Gastroesophageal sphincter (tissue), 3 donors: ENCODE measurements around the gene THSD4.

Experiments
- CTCF ChIP-seq, 4 experiments: fragments of 200-600 bp in 2 of 4; fragments of 450-650 bp in 2 of 4; sonication (generic) in 1 of 4; IDR thresholded peaks; one replicate each; pipeline ENCODE4 v1.5.1; 2017 to 2019; ENCODE audit warnings: antibody characterized with exemption in 4 of 4, mild to moderate bottlenecking in 2 of 4, moderate library complexity in 2 of 4
- POLR2A ChIP-seq, 2 donors: fragments of 450-650 bp; IDR thresholded peaks; one replicate each; pipeline ENCODE4 v1.6.1; 2017; ENCODE audit warnings: antibody characterized with exemption in 2 of 2, mild to moderate bottlenecking in 2 of 2, moderate library complexity in 1 of 2
- POLR2AphosphoS5 ChIP-seq: sonication (generic); formaldehyde crosslinking; IDR thresholded peaks from one replicate; pipeline ENCODE4 v1.6.1; 2017; ENCODE audit warnings: antibody characterized with exemption

DNA sequence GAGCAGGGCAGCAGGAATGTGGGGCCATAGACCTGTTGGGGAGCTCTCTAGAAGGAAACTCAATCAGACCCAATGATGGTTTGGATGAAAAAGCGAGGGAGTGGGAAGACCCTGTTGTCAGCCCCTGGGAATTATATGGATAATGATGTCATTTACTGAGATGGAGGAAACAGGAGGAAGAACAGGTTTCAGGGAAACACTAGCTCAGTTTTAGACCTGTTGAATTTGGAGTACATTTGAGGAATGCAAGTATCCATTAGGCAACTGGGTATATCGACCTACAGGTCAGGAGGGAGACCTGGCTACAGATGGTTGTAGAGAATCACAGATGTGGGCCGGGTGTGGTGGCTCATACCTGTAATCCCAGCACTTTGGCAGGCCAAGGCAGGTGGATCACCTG, 428.1 kb downstream of the THSD4 start:
- TF ChIP-seq CTCF (IDR thresholded peaks at IDR 0.05) (no peak), POLR2A (IDR thresholded peaks at IDR 0.05) (no peak), POLR2AphosphoS5 (no peak)
